Uterus (tissue), 4 donors: ENCODE results near the gene NOTCH2. TPM values are rescaled to one million over a fixed set of nuclear protein-coding genes. Genes with fewer than 3 reads are reported as not detected.

Experiments used
- DNase-seq, 2 donors: peaks; one replicate each; pipeline ENCODE4 v3.0.0-alpha.2; 2019 to 2020
- H3K27ac ChIP-seq, 2 donors: fragments of 200-600 bp; sonication (generic); 1 replicate in 1 of 2; 2 replicates in 1 of 2; pipeline ENCODE4 v1.5.1; 2016 to 2018
- H3K27me3 ChIP-seq, 2 donors: fragments of 200-600 bp; sonication (generic); one replicate each; pipeline ENCODE4 v1.5.1; 2018 to 2019; ENCODE audit warnings: control low read depth in 1 of 2
- H3K36me3 ChIP-seq, 2 donors: fragments of 200-600 bp; sonication (generic); one replicate each; pipeline ENCODE4 v1.5.1; 2019; ENCODE audit warnings: control low read depth in 1 of 2
- H3K4me1 ChIP-seq, 2 donors: fragments of 200-600 bp; sonication (generic); one replicate each; pipeline ENCODE4 v1.5.1; 2018 to 2019; ENCODE audit warnings: control low read depth in 1 of 2
- H3K4me3 ChIP-seq, 2 donors: fragments of 200-600 bp; sonication (generic); 1 replicate in 1 of 2; 2 replicates in 1 of 2; pipeline ENCODE4 v1.5.1; 2018 to 2019; ENCODE audit warnings: mild to moderate bottlenecking in 1 of 2
- H3K9me3 ChIP-seq, 2 donors: fragments of 200-600 bp; sonication (generic); one replicate each; pipeline ENCODE4 v1.5.1; 2019; ENCODE audit warnings: control low read depth in 1 of 2
- POLR2A ChIP-seq, 2 donors: fragments of 450-650 bp; IDR thresholded peaks; one replicate each; pipeline ENCODE4 v1.6.1; 2016; ENCODE audit warnings: antibody characterized with exemption in 2 of 2, mild to moderate bottlenecking in 1 of 2, moderate library complexity in 1 of 2
- intact Hi-C: fragments of 100-400 bp; cut with DNase I; formaldehyde crosslinking; loops from one replicate; pipeline ENCODE4 v1.15.1; 2023; ENCODE audit warnings: low total_unique reads
- total RNA-seq, 4 donors: library from RNA; depleted of rRNA in 3 of 4; stranded (reverse); fragments of >200 nt in 3 of 4; gene quantifications; one replicate each; pipeline versions ENCODE4 v1.1.0 to v1.2.4, GENCODE V29; 2014 to 2023
- TF ChIP-seq, protein P1 (sequence below), 4 experiments: fragments of 200-600 bp in 2 of 4; fragments of 450-650 bp in 2 of 4; sonication (generic) in 2 of 4; IDR thresholded peaks; one replicate each; pipeline ENCODE4 v1.5.1; 2016 to 2019; ENCODE audit warnings: antibody characterized with exemption in 4 of 4, mild to moderate bottlenecking in 2 of 4, moderate library complexity in 1 of 4
- donor health status: DM: yes; HTN: yes; CAD: no.

Gene NOTCH2
- total RNA-seq, 4 donors from 2014 or later: 33.8 to 266 (median 87.7) TPM

GRCh38 chr1:119971710-119972570 is 97.5 kb downstream of the NOTCH2 start:
- no peaks in the 10 kb centered on the region for H3K36me3 ChIP-seq
- H3K27ac ChIP-seq: no peak overlapping the region

DNA sequence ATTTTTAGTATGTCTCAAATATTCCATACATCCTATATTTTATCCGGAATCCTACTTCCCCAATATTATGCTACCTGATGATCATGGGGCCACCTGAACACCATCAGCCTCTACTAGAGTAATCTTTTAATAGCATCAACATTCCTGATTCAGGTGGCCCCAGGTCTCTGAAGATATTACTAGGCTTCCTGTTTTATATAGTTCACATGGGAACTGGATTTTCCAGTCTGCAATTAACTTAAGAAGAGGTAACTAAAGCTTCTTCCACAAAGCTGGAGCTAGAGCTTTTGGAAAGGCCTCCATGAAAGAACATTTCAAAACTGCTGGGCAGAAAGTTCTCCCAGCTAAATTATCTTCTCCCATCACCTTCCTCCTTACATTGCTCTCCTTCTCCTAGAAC is 100.9 kb downstream of the NOTCH2 start:
- no peaks in the 10 kb centered on the region for H3K36me3 ChIP-seq
- no peak overlapping the region for H3K27ac ChIP-seq
- H3K4me1 ChIP-seq: no peaks in the 10 kb centered on the region
- H3K27me3 ChIP-seq: no peaks in the 10 kb centered on the region
- no peaks in the 10 kb centered on the region for H3K9me3 ChIP-seq
- intact Hi-C loops: no loop called here
- H3K4me3 ChIP-seq: no peak overlapping the region
- TF ChIP-seq POLR2A (IDR thresholded peaks at IDR 0.05): no peak
- TF ChIP-seq, protein P1, sequence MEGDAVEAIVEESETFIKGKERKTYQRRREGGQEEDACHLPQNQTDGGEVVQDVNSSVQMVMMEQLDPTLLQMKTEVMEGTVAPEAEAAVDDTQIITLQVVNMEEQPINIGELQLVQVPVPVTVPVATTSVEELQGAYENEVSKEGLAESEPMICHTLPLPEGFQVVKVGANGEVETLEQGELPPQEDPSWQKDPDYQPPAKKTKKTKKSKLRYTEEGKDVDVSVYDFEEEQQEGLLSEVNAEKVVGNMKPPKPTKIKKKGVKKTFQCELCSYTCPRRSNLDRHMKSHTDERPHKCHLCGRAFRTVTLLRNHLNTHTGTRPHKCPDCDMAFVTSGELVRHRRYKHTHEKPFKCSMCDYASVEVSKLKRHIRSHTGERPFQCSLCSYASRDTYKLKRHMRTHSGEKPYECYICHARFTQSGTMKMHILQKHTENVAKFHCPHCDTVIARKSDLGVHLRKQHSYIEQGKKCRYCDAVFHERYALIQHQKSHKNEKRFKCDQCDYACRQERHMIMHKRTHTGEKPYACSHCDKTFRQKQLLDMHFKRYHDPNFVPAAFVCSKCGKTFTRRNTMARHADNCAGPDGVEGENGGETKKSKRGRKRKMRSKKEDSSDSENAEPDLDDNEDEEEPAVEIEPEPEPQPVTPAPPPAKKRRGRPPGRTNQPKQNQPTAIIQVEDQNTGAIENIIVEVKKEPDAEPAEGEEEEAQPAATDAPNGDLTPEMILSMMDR (IDR thresholded peaks at IDR 0.05): no peak
- no peak for DNase-seq

More at GRCh38 chr1:119971710-119972570, 97.5 kb downstream of the NOTCH2 start:
- TF ChIP-seq, protein P1 (IDR thresholded peaks at IDR 0.05): no peak
- no peak for TF ChIP-seq POLR2A (IDR thresholded peaks at IDR 0.05)
- H3K9me3 ChIP-seq: no peaks in the 10 kb centered on the region
- peaks cover 0 to 7% of the 10 kb centered on the region in 2 donors for H3K4me1 ChIP-seq
- no peaks in the 10 kb centered on the region for H3K27me3 ChIP-seq
- H3K4me3 ChIP-seq: no peak overlapping the region
- DNase-seq: no peak
- intact Hi-C loops: no loop called here

- H3K4me1 ChIP-seq: no peaks in the 10 kb centered on the region
- H3K9me3 ChIP-seq: no peaks in the 10 kb centered on the region
- no peaks in the 10 kb centered on the region for H3K27me3 ChIP-seq
- no peak for TF ChIP-seq POLR2A (IDR thresholded peaks at IDR 0.05)
- TF ChIP-seq, protein P1 (IDR thresholded peaks at IDR 0.05): peak in 3 of 4 experiments; percentile 27 to 53 (median 46)
- H3K36me3 ChIP-seq: no peaks in the 10 kb centered on the region
- peak in 1 of 2 donors; percentile 43 for DNase-seq
- no peak overlapping the region for H3K4me3 ChIP-seq
- intact Hi-C loops: no loop called here
- H3K27ac ChIP-seq: no peak overlapping the region
These were observed 101.4 kb downstream of the NOTCH2 start for GRCh38 chr1:119968068-119968492.

DNA sequence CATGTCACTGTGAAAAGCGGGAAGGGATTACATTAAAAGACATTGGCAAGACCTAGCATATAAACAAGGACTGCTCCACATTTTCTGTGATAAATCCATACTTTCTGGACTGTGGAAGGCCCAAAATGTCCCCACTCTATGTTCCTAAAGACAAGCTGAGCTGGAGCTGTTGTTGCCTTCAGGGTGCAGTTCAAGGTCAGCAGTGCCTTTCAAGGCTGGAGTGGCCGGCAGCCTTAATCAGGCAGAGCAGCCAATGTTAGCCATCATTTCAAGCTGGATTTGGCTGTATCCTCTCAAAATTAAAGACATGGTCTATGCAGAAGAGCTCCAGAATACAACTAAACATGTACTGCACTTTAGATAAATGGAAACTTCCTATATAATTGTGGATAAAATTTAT is 102.8 kb downstream of the NOTCH2 start:
- Histone ChIP-seq H3K4me3 (no peak overlapping the region), H3K36me3 (no peaks in the 10 kb centered on the region), H3K27me3 (no peaks in the 10 kb centered on the region), H3K9me3 (no peaks in the 10 kb centered on the region), H3K27ac (no peak overlapping the region), H3K4me1 (no peaks in the 10 kb centered on the region)
- TF ChIP-seq, protein P1 (IDR thresholded peaks at IDR 0.05): no peak
- TF ChIP-seq POLR2A (IDR thresholded peaks at IDR 0.05): no peak
- intact Hi-C loops: no loop called here
- DNase-seq: no peak

- Histone ChIP-seq H3K4me3 (no peak overlapping the region), H3K27ac (no peak overlapping the region)
These were observed 103.4 kb downstream of the NOTCH2 start for GRCh38 chr1:119966020-119966419.

More at GRCh38 chr1:119966020-119966419, 103.4 kb downstream of the NOTCH2 start:
- no peaks in the 10 kb centered on the region for H3K27me3 ChIP-seq
- TF ChIP-seq, protein P1 (IDR thresholded peaks at IDR 0.05): no peak
- TF ChIP-seq POLR2A (IDR thresholded peaks at IDR 0.05): no peak
- DNase-seq: no peak
- H3K4me1 ChIP-seq: no peaks in the 10 kb centered on the region
- intact Hi-C loops: no loop called here
- no peaks in the 10 kb centered on the region for H3K36me3 ChIP-seq
- no peaks in the 10 kb centered on the region for H3K9me3 ChIP-seq
